SK-N-SH treated with all-trans-retinoic acid at 6 μM for 48 hours (cell line): ENCODE measurements around the gene C1D.

ENCODE experiments used
- ARNTL ChIP-seq: fragments of 450-650 bp; formaldehyde crosslinking; IDR thresholded peaks from 2 replicates; pipeline ENCODE4 v1.5.0; 2020; ENCODE audit warnings: low read depth, mild to moderate bottlenecking, moderate library complexity, borderline replicate concordance
- BACH2 ChIP-seq: fragments of 250-450 bp; sonication (Bioruptor Pico); IDR thresholded peaks from 2 replicates; pipeline ENCODE4 v1.9.0; 2021; ENCODE audit warnings: mild to moderate bottlenecking, borderline replicate concordance
- OSR1 ChIP-seq: fragments of 250-450 bp; sonication (Bioruptor Pico); IDR thresholded peaks from 2 replicates; pipeline ENCODE4 v1.8.0; 2022; ENCODE audit warnings: moderate library complexity, mild to moderate bottlenecking, inconsistent platforms
- PPARA ChIP-seq: fragments of 250-450 bp; sonication (Bioruptor Pico); IDR thresholded peaks from 2 replicates; pipeline ENCODE4 v1.5.0; 2020; ENCODE audit warnings: mild to moderate bottlenecking, borderline replicate concordance
- RARB ChIP-seq: fragments of 250-450 bp; sonication (Bioruptor Pico); IDR thresholded peaks from 2 replicates; pipeline ENCODE4 v1.8.0; 2021; ENCODE audit warnings: mild to moderate bottlenecking, moderate library complexity
- TCF4 ChIP-seq: fragments of 250-450 bp; sonication (Bioruptor Pico); IDR thresholded peaks from 2 replicates; pipeline ENCODE4 v1.8.0; 2021; ENCODE audit warnings: mild to moderate bottlenecking, moderate library complexity, borderline replicate concordance
- ZC3H10 ChIP-seq: fragments of 250-450 bp; sonication (Bioruptor Pico); IDR thresholded peaks from 2 replicates; pipeline ENCODE4 v1.5.1; 2021; ENCODE audit warnings: mild to moderate bottlenecking, moderate library complexity
- ZFP3 ChIP-seq: fragments of 250-450 bp; sonication (Bioruptor Pico); IDR thresholded peaks from 2 replicates; pipeline ENCODE4 v1.5.0; 2020; ENCODE audit warnings: mild to moderate bottlenecking, moderate library complexity
- ZNF70 ChIP-seq: fragments of 450-650 bp; formaldehyde crosslinking; IDR thresholded peaks from 2 replicates; pipeline ENCODE4 v1.5.0; 2020; ENCODE audit warnings: mild to moderate bottlenecking, moderate library complexity
- TF ChIP-seq, protein P1 (sequence below): fragments of 250-450 bp; sonication (Bioruptor Pico); IDR thresholded peaks from 2 replicates; pipeline ENCODE4 v1.5.0; 2020; ENCODE audit warnings: mild to moderate bottlenecking, moderate library complexity
- TF ChIP-seq, protein P2 (sequence below): fragments of 250-450 bp; sonication (Bioruptor Pico); IDR thresholded peaks from 2 replicates; pipeline ENCODE4 v1.8.0; 2020; ENCODE audit warnings: mild to moderate bottlenecking, moderate library complexity, borderline replicate concordance

DNA sequence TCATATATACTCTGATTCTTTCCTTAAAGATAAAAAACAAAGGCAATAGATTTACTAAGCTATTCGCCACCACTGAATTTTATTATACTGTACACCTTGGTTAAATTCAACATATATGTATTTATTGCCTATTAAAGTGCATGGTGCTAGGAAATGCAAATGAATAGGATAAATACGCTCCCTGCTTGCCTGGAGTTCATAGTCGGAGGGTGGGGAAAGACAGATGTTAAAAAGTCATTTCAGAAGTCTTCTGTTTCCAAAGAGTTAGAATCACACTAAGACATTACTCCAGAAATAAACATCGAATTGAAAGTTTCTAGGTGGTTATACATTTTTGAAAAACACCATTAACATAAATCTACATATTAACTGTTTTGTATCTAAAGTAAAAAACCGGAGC lies 19.8 kb downstream of the C1D start:
- TF ChIP-seq ZC3H10 (no peak), ARNTL (CRISPR knock-in tag) (no peak), TCF4 (CRISPR knock-in tag) (no peak), RARB (CRISPR knock-in tag) (no peak), BACH2 (CRISPR knock-in tag) (no peak), OSR1 (CRISPR knock-in tag) (no peak), ZFP3 (no peak), PPARA (CRISPR knock-in tag) (no peak), ZNF70 (no peak)
- TF ChIP-seq, protein P1, sequence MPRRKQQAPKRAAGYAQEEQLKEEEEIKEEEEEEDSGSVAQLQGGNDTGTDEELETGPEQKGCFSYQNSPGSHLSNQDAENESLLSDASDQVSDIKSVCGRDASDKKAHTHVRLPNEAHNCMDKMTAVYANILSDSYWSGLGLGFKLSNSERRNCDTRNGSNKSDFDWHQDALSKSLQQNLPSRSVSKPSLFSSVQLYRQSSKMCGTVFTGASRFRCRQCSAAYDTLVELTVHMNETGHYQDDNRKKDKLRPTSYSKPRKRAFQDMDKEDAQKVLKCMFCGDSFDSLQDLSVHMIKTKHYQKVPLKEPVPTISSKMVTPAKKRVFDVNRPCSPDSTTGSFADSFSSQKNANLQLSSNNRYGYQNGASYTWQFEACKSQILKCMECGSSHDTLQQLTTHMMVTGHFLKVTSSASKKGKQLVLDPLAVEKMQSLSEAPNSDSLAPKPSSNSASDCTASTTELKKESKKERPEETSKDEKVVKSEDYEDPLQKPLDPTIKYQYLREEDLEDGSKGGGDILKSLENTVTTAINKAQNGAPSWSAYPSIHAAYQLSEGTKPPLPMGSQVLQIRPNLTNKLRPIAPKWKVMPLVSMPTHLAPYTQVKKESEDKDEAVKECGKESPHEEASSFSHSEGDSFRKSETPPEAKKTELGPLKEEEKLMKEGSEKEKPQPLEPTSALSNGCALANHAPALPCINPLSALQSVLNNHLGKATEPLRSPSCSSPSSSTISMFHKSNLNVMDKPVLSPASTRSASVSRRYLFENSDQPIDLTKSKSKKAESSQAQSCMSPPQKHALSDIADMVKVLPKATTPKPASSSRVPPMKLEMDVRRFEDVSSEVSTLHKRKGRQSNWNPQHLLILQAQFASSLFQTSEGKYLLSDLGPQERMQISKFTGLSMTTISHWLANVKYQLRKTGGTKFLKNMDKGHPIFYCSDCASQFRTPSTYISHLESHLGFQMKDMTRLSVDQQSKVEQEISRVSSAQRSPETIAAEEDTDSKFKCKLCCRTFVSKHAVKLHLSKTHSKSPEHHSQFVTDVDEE (CRISPR knock-in tag): no peak
- TF ChIP-seq, protein P2, sequence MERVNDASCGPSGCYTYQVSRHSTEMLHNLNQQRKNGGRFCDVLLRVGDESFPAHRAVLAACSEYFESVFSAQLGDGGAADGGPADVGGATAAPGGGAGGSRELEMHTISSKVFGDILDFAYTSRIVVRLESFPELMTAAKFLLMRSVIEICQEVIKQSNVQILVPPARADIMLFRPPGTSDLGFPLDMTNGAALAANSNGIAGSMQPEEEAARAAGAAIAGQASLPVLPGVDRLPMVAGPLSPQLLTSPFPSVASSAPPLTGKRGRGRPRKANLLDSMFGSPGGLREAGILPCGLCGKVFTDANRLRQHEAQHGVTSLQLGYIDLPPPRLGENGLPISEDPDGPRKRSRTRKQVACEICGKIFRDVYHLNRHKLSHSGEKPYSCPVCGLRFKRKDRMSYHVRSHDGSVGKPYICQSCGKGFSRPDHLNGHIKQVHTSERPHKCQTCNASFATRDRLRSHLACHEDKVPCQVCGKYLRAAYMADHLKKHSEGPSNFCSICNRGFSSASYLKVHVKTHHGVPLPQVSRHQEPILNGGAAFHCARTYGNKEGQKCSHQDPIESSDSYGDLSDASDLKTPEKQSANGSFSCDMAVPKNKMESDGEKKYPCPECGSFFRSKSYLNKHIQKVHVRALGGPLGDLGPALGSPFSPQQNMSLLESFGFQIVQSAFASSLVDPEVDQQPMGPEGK (CRISPR knock-in tag): no peak
